HG03354 (cell line): ENCODE results near the gene ANO8.

Experiments used
- ATAC-seq: cut with Tn5 transposase; IDR thresholded peaks from one replicate; pipeline ENCODE4 v1.9.1; 2021; ENCODE audit warnings: mild to moderate bottlenecking; ENCODE audit not compliant: unreplicated experiment, poor library complexity, severe bottlenecking

The ANO8 gene

DNA sequence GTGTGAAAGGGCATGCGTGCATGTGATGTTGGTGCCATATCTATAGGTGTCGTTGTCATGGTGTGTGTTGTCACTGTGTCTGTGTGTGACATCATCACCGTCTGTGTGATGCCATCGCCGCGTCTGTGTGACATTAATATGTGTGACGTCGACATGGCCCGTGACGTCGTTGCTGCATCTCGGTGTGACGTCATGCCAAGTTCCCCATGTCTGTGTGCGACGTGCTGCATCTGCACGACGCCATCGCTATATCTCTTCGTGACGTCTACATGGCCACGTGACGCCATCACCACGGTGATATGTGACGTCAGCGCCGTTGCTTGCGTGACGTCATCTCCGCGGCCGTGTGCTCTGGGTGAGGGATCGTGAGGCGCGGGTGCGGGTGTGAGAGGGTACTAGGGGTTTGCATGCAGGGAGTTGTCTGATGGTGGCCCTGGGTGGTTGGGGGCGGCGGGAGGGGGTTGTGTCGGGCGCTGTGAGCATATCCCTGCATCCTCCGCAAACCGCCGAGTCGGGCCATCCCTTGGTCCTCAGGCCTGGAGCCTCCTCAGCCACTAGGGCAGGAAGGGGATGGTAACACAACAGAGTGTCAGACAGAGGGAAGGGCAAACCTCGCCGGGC is 17.3 kb upstream of the ANO8 start:
- no peak for ATAC-seq

DNA sequence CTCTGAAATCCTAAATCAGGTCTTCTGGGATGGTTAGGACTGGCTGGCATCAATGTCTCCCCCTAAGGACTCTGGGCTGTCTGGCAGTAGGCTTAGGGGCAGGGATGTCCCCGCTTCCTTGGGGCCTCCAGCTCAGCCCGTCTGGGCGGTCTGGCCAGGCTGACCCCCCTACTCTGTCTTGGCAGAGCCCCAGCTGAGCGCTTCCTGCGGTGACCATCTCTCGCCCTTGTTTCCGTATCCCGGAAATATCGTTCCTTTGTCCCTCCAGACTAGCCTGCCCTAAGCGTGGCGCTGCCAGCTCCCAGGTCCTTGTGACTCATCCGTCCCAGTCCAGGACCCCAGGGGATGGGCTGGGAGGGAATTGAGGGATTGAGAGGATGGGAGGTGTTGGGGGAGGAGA is 14.0 kb upstream of the ANO8 start:
- no peak for ATAC-seq

GRCh38 chr19:17347877-17348276 is 13.2 kb upstream of the ANO8 start:
- ATAC-seq = no peak

- ATAC-seq = no peak
Measured at GRCh38 chr19:17347361-17347760, 12.7 kb upstream of the ANO8 start.

DNA sequence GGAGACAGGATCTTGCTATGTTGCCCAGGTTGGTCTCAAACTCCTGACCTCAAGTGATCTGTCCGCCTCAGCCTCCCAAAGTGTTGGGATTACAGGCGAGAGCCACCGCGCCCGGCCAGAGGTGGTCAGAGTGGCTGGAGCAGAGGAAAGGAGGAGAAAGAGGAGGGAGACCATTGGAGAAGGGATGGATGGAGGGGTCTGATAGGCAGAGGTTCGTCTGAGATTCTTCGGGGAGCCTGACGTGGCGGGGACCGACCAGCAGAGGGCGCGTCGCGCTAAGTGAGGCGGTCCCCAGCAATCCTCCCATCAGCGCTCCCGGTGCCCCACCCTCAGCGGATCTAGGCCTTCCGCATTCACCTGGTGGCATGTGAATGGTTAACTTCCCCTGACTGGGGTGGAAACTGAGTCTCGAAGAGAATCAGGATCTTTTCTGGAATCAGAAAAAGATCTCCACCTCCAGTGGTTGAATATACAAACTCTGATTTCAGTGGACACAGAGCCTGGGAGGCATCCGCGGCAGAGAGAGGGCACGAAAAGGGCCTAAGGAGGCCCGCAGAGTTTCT is 11.5 kb upstream of the ANO8 start:
- ATAC-seq = peak; percentile 51

DNA sequence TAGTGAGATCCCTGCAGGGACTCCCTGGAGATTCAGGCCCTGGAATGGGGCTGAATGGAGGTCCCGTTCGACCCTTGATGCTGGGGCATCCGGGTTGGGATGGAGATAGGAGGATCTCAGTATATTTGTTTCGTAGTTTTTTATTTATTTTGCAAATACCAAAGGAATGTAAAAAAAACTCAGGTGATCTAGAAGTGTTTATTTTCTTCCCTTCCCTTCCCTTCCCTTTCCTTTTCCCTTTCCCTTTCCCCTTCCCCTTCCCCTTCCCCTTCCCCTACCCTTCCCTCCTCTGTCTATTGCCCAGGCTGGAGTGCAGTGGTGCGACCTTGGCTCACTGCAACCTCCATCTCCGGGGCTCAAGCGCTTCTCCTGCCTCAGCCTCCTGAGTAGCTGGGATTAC is 7.2 kb upstream of the ANO8 start:
- no peak for ATAC-seq

DNA sequence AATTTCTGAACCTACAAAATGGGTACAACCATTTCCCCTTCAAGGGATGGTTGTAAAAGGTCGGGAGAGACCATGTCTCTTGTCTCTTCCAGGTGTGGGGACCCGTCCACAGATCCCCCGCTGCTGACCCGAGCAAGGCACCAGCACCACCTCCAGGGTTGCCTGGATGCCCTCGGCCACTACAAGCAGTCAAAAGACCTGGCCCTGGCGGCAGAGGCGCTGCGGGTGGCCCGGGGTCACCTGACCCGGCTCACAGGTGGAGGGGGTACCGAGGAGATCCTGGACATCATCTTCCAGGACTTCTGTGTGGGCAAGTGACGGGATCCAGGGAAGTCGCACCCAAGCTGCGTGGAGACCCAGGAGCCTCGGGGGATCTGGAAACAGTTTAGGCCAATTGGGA is 6.7 kb upstream of the ANO8 start:
- no peak for ATAC-seq

- no peak for ATAC-seq
Measured at GRCh38 chr19:17340871-17341357, 6.3 kb upstream of the ANO8 start.

DNA sequence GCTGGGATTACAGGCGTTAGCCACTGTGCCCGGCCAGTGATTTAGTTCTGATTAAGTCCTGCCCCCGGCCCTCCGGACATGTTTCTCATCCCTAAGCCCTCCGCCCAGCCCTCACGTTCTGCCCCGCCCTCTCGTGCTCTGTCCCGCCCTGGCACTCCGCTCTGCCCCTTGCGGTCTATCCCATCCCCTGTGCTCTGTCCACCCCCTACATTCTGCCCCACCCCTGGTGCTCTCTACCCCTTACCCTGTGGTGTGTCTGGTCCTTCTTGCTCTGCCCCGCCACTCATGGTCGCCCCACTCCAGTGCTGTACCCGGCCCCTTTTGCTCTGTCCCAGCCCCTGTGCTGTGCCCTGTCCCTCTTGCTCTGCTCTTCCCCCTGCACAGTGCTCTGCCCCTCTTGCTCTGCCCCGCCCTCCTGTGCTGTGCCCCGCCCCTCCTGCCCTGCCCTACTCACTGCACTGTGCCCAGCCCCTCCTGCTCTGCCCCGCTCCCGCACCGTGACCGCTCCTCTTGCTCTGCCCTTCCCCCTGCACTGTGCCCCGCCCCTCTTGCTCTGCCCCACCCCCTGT is 5.7 kb upstream of the ANO8 start:
- ATAC-seq = no peak

DNA sequence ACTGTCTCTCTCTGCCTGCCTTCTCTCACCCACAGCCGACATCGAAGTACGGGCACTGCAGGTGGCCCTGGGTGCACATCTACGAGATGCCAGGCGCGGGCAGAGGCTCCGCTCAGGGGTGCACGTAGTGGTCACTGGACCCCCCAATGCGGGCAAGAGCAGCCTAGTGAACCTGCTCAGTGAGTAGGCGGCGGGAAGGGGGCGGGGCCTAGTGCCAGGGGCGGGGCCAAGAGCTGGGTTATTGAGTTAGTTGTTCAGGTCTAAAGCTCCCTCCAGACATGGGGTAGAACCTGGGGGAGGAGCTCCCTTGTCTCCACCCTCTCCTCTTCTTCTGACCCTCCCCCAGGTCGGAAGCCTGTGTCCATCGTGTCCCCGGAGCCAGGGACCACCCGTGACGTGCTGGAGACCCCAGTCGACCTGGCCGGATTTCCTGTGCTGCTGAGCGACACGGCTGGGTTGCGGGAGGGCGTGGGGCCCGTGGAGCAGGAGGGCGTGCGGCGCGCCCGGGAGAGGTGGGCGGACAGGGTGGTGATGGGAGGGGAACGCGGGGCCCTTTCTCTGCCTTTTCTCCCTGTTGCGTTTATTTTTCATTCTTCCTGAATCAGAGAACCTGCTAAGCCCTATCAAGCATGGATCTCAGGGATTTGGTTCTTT is 4.6 kb upstream of the ANO8 start:
- ATAC-seq = no peak

- no peak for ATAC-seq
Measured at GRCh38 chr19:17338433-17339078, 3.9 kb upstream of the ANO8 start.

DNA sequence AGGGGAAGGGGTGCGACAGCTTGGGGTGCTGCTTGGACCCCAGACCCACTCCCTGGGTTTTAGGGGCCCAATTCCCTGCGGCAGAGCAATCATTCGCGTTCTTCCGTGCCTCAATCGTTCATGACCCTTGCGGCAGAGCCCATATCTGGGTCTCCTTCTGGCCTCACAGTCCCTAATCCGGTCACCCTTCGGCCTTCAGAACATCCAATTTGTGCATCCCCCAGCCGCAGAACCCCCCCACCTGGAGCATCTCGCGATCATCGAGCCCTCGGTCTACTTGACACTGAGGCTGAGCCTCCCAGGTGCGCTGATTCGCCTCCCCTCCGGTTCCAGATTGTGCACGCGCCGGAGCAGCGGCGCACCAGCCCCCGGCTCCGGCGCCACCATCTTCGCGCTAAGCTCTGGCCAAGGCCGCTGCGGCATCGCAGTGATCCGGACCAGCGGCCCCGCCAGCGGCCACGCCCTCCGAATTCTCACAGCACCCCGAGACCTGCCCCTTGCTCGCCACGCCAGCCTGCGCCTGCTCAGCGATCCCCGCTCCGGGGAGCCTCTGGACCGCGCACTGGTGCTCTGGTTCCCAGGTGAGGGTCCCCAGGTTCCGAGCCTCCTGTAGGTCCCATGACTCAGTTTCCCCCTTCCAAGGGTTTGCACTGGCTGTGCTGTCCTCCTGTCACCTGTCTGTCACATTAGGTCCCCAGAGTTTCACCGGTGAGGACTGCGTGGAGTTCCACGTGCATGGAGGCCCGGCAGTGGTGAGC is 3.2 kb upstream of the ANO8 start:
- no peak for ATAC-seq

- peak; percentile 70 for ATAC-seq
Measured at GRCh38 chr19:17336872-17337674, 2.4 kb upstream of the ANO8 start, which contains the start of gene GTPBP3. GTPBP3 (plus strand) TSS chr19:17337553; CDS start chr19:17337612, 59 bp downstream.

DNA sequence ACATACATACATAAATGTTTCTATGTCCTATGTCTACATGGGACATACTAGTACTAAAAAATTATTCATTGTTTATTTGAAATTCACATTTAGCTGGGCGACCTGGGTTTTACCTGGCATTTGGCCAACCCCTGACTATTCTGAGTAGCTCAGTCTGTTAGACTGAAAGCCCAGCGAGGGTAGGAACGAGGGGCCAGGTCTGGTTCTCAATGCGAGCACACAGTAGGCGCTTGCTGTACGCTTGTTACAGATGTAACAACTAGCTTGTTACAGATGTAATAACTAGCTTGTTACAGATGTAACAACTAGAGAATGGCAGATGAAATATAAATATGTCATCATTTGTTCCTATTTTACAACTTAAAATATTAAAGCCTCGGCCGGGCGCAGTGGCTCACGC is 920 bp upstream of the ANO8 start:
- no peak for ATAC-seq

DNA sequence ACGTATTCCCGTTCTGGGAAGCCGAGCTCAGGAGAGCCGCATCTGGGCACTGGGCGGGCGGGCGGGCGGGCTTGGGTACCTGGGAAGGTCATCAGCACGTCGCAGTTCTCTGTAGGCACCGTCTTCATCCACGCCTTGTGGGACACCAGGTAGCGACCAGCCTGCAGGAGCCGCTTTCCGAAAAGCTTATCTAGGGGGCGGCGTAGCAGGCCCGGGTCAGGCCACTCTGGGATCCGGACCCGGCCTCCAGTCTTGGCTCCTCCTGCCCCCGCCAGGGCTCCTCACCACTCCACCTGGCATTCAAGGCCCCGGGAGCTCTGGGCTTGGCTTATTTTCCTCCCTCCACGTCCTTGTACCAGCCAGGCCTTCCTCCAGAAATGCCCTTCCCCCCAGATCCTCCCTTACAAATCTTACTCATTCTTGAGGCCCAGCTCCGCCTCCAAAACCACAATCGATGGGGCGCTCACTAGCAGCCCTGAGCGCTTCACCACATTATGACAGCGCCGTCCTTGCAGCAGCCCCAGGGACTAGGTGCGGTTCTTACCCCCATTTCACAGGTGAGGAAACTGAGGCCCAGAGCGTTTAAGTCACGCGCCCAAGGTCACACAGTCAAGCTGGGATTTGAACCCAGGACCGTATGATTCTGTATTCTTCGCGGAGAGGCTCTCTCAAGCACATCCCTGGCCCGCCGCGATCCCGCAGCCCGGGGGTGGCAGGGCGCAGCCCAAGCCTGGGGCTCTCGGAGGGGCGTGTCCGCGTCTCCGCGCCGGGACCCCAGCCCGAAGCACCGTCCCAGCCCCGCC is 843 bp downstream of the ANO8 start:
- ATAC-seq = no peak

GRCh38 chr19:17332677-17333581 is 1.7 kb downstream of the ANO8 start:
- ATAC-seq = no peak

DNA sequence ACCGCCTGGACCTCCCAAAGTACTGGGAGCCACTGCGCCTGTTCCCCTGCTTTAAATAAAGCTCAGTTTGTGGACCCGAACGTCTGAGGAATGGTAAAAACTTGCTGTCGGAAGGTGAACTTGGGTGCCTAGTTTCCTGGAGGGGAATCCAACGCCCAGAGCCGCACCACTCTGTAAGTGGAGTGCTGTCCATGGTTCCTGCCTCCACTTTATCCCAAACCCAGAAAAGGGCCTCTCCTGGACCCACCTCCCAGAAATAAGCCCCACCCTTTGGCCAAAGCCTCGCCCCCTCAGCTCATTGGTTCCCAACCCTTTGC is 2.3 kb downstream of the ANO8 start:
- no peak for ATAC-seq
